ENCODE measurements around the gene KCNQ4.

DNA sequence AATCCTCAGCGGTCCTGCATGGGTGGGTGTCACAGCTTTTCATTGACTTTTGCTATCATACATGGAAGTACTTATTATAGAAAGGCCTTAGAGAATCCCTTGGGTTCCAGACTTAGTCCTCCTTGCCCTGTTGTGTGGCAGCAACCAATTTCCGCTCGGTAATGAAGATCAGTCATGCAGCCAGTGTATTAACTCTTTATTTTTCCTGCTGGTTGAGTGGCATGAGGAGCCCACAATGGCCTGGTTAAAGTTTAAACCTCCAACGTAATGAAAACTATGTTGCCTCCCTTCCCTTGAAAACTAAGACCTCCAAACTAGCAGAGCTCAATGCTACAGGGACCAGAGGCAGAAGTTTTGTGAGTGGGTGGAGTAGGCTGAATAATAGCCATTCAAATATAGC is 58.6 kb downstream of the KCNQ4 start:
- TF ChIP-seq, protein P1, sequence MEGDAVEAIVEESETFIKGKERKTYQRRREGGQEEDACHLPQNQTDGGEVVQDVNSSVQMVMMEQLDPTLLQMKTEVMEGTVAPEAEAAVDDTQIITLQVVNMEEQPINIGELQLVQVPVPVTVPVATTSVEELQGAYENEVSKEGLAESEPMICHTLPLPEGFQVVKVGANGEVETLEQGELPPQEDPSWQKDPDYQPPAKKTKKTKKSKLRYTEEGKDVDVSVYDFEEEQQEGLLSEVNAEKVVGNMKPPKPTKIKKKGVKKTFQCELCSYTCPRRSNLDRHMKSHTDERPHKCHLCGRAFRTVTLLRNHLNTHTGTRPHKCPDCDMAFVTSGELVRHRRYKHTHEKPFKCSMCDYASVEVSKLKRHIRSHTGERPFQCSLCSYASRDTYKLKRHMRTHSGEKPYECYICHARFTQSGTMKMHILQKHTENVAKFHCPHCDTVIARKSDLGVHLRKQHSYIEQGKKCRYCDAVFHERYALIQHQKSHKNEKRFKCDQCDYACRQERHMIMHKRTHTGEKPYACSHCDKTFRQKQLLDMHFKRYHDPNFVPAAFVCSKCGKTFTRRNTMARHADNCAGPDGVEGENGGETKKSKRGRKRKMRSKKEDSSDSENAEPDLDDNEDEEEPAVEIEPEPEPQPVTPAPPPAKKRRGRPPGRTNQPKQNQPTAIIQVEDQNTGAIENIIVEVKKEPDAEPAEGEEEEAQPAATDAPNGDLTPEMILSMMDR (IDR thresholded peaks at IDR 0.05), result no peak
- TF ChIP-seq POLR2A (IDR thresholded peaks at IDR 0.05), result no peak
